ENCODE results near the gene ZNF142.

The ZNF142 gene

GRCh38 chr2:218659258-218659987, at the start of gene ZNF142, which contains the start of gene BCS1L:
TSS of gene ZNF142 (minus strand) at chr2:218659623. CDS start at chr2:218656429, 3,194 bp downstream.
TSS of gene BCS1L (plus strand) at chr2:218659683. CDS start at chr2:218660988, 1,305 bp downstream.
- peak; percentile 79 for FAIRE-seq

GRCh38 chr2:218708086-218708485, 48.7 kb upstream of the ZNF142 start:
- FAIRE-seq: no peak

DNA sequence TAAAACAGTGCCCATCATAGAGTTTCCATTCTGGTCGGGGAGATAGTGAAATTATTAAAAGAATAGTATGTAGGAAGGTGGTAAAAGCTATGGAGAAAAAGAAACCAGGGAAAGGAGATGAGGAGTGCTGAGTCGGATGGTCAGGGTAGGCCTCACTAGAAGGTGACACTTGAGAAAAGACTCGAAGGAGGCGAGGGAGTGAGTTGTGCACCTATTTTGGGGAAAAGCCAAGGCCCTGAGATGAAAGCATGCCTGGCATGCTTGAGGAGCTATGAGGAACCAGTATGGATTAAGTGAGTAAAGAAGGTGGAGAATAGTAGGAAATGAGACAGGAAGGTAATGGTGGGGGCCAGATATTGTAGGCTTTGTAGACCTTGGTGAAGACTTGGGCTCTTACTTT, 43.9 kb upstream of the ZNF142 start:
- no peak for FAIRE-seq

DNA sequence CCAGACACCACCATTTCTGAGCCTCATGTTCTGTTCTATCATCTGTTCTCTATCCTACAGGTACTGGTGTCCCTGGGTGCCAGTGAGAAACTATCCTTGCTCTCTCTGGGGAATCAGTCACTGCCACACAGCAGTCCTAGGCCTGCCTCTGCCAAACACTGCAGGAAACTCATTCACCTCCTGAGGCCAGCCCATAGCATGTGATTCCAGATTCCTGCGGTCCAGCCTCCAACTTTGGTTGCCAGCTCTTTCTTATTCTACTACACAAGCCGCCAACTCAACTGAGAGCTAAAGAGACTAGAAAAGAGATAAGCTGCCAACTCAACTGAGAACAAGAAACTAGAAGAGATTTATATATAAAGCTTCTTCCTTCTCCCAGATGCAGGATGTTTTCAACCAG, 42.4 kb upstream of the ZNF142 start:
- no peak for FAIRE-seq

GRCh38 chr2:218698885-218699284, 39.5 kb upstream of the ZNF142 start:
- no peak for FAIRE-seq

GRCh38 chr2:218694405-218695145, 35.2 kb upstream of the ZNF142 start:
- FAIRE-seq: no peak

DNA sequence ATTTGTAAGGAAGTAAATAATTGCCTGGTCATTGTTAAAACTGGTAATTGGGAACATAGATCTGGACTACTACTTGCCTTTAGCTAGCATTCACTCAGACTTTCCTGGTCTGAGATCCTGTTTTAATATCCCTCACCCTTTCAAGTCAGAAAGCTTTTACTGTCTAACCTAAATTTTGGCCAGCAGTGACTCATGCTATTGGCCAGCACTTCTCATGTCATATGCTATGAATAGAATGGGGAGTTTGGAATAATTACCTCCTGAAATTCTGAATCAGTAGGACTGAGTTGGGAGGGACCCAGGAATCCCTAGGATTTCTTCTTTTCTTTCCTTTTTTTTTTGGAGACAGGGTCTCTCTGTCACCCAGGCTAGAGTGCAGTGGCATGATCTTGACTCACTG, 31.8 kb upstream of the ZNF142 start:
- FAIRE-seq: no peak

DNA sequence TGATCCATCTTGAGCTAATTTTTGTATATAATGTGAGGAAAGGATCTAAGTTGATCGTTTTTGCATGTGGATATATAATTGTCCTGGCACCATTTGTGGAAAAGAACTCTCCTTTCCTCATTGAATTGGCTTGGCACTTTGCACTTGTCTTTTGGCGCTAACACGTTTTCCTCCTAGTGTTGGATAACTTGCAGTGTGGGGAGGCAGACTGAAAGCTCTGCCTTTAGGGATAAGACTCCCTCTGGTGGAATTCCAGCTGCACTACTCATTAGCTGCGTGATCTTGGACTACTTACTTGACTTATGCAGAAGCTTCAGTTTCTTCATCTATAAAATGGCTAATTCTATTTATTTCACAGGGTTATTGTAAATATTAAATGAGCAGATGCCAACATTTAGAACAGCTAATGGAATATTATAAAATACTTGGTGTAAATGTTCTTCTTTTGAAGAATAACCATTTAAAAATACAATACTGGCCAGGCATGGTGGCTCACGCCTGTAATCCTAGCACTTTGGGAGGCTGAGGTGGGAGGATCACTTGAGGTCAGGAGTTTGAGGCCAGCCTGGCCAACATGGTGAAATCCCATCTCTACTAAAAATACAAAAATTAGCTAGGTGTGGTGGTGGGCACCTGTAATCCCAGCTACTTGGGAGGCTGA, 28.1 kb upstream of the ZNF142 start:
- FAIRE-seq: peak; percentile 94

- no peak for FAIRE-seq
Observed at GRCh38 chr2:218680061-218680460, 20.6 kb upstream of the ZNF142 start.

DNA sequence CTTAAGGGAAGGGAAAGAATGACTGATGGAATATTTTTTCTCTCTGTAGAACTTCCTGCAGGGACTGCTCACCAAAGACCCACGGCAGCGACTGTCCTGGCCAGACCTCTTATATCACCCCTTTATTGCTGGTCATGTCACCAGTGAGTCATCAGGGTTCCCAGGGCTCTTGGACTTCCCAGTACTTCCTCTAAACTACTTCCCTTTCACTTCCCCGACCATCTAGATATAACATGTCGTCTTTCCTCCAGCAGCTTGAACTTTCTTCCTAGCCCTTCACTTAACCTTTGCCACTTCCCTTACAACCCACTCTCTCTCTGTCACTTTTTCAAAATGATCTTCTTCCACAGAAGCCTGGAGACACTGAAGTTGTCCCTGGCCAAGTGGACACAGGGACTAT, 19.7 kb upstream of the ZNF142 start:
- FAIRE-seq: no peak

DNA sequence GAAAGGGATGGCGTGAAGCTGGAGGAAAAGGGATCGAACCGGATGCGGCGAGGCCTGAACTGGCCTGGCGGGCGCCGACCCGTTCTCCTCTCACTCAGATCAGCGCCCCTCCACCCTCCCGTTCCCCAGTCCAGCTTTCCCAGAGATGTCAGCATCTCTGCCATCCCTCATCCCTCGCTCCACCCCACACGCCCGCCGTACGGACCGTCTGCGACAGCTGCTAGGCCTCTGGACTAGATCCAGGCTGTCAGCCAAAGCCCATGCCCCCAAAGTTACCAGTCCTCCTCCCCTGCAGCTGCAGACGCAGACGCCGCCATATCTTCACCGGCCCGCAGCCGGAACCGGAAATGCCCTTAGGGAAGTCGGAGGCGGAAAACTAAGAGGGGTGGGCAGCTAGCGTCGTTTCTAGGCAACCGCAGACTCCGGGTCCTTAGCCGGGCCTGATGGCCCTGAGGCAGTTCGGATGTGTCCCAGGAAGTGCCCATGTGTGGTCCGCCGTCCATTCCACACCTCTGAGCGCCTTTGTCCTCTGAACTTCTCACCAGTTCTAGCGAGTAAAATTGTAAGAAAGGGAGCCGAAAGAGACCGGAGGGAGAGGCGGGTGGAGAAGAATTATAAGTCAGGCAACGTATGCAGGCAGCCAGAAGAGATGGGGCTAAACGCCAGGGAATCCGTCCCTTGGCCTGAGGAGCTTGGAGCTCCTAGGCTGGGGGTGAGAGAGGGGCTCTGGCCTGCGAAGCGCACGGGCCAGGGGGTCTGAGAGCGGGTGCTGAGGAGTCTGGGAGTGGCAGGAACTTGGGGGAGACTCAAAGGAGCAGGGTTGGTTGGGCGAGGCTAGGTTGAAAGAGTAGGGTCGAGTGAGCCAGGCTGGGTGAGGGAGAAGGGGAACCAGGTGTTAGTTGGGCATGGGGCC, 12.5 kb upstream of the ZNF142 start, which contains the start of the genes RNF25 and STK36:
Gene RNF25, minus strand, starts transcription at position 349 of the 913 bp plus-strand sequence. Its CDS starts 32 bp downstream, at position 317.
Gene STK36, plus strand, starts transcription at position 433 of the 913 bp plus-strand sequence. CDS start 744 bp downstream, outside the sequence.
- peak; percentile 74 for FAIRE-seq

DNA sequence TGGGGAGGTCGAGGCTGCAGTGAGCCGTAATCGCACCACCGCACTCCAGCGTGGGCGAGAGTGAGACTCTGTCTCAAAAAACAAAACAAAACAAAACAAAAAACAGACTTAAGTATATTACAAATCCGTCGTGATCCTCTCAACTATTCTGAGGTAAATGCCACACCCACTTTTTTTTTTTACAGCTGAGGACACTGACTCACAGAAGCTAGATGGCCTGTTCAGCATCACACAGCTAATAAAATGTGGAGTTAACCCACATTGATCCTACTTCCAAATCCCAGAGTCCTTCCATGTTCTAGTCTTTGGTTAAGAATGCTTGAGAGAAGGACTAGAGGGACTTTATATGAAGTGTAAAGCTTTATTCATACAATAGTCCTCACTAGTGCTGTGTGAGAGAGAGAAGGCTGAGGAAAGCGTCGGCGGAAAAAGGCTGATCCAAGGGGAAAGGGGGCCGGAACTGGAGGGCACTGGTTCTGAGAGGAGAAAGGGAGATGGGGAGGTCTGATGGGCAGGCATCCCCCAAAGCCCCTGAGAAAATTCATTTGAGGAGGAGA, 11.8 kb upstream of the ZNF142 start:
- FAIRE-seq: no peak

GRCh38 chr2:218664653-218665052, 5.2 kb upstream of the ZNF142 start:
- FAIRE-seq: no peak

- no peak for FAIRE-seq
Observed at GRCh38 chr2:218663901-218664300, 4.5 kb upstream of the ZNF142 start.

DNA sequence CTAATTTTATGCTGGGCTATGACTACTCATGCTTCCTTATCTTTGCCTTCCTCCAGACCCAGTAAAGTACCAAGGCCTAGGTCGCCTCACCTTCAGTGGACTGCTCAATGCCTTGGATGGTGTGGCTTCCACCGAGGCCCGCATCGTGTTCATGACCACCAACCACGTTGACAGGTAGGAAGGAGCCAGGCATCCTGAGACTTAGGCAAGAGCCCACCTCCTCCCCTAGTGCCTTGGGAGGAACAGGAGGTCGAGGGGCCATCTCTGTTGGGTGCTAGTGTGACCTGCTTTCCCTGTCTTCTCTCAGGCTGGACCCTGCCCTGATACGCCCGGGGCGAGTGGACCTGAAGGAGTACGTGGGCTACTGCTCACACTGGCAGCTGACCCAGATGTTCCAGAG, 3.4 kb upstream of the ZNF142 start:
- FAIRE-seq: no peak

GRCh38 chr2:218662377-218662776, 3.0 kb upstream of the ZNF142 start:
- no peak for FAIRE-seq

- no peak for FAIRE-seq
Observed at GRCh38 chr2:218659988-218660358, 550 bp upstream of the ZNF142 start.

GRCh38 chr2:218658671-218659257, 659 bp downstream of the ZNF142 start:
- no peak for FAIRE-seq

DNA sequence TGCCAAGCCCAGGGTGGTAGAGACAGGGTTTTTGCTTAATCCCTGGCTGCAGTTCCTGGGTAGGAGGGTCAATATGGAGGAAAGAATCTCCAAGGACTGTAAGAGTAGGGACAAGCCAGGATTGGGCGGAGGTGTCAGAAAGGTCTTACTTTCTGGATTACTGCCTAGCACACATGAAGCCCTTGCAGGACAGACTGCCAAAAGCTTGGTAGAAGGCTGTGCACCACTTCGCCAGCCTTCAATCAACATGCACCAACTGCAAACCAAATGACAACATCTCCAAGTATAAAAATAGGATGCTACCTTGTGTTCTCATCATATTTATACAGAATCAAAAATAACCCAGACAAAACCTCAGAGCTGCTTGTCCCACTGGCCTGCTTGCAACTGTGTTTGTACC, 3.7 kb downstream of the ZNF142 start:
- FAIRE-seq: no peak

GRCh38 chr2:218648787-218649100, 10.7 kb downstream of the ZNF142 start:
- no peak for FAIRE-seq

GRCh38 chr2:218648088-218648786, 11.2 kb downstream of the ZNF142 start:
- FAIRE-seq: peak; percentile 20
